Activated CD8-positive, alpha-beta T cell treated with anti-CD3 and anti-CD28 coated beads, Interleukin-2, amount 10 ng/mL, durations not matched to agents 7 days and 5 days (primary cell): Measurements from ENCODE around the gene NAB2. TPM values are rescaled to one million over a fixed set of nuclear protein-coding genes. Genes with fewer than 3 reads are reported as not detected.

Source experiments
- ATAC-seq: fragments of 150-1000 bp; cut with Tn5 transposase; one replicate; pipeline ENCODE4 v1.10.0; 2021; ENCODE audit warnings: moderate library complexity
- CTCF ChIA-PET: fragments of 350-600 bp; sonication (Branson Sonifier 250); formaldehyde crosslinking; loops from one replicate; lab custom pipeline; 2021; ENCODE audit warnings: antibody characterized with exemption; lab: Charles Lee
- POLR2A ChIA-PET: fragments of 350-600 bp; sonication (Branson Sonifier 250); formaldehyde crosslinking; loops from one replicate; lab custom pipeline; 2021; ENCODE audit warnings: antibody characterized with exemption; lab: Charles Lee
- DNase-seq: peaks from one replicate; pipeline ENCODE4 v3.0.0-alpha.2; 2020
- H3K27ac Mint-ChIP-seq: one replicate; pipeline ENCODE4 v1.8.0; 2021; ENCODE audit warnings: mild to moderate bottlenecking, mixed read lengths
- H3K27me3 Mint-ChIP-seq: one replicate; pipeline ENCODE4 v1.8.0; 2021; ENCODE audit warnings: low read depth, mixed read lengths
- H3K36me3 Mint-ChIP-seq: one replicate; pipeline ENCODE4 v1.8.0; 2021; ENCODE audit warnings: low read depth, mixed read lengths
- H3K4me1 Mint-ChIP-seq: one replicate; pipeline ENCODE4 v1.8.0; 2021; ENCODE audit warnings: low read depth, mixed read lengths
- H3K4me3 Mint-ChIP-seq: one replicate; pipeline ENCODE4 v1.8.0; 2021; ENCODE audit warnings: mild to moderate bottlenecking, mixed read lengths
- H3K9me3 Mint-ChIP-seq: one replicate; pipeline ENCODE4 v1.8.0; 2022; ENCODE audit warnings: mixed read lengths; ENCODE audit not compliant: insufficient read depth
- total RNA-seq, 2 experiments: library from RNA; stranded (reverse); gene quantifications; one replicate each; pipeline ENCODE4 v1.2.3, GENCODE V29; 2021

The NAB2 gene
- total RNA-seq, 2 experiments from 2014 or later: 12.9 to 13.7 TPM

DNA sequence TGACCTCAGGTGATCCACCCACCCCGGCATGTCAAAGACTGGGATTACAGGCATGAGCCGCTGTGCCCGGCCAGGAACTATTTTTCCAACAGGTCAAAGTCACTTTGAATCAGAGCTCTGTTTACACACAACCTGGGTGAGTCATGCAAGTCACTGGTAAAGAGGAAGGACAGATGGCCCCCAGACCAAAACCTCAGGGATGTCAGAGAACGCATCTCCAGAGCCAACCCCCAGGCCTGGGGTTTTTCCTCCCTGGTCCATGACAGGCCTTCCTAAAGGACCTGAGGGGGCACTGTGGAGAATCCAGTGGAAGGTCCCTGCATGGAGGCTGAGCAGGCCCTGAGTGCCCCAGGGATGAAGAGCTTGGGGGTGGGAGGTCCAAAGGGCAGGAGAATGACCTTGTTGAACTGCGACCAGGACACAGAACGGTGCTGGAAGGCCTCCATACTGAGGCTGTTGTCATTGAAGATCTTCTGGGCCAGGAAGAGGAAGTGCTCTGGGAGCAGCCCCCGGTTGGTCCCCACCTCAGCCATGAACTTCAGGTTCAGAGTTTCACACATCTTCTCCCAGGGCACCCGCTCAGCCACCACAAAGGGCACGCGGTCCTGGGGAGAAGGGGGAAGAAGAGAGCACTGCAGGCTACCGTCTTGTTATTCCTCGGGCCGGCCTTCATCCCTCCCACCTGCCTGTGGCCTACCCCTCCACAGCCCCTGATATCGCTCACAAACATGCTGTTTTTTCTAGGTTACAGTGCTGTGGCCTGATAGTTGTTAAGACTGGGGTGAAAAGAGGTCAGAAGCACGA is 13.2 kb downstream of the NAB2 start:
- H3K9me3 Mint-ChIP-seq: no peaks in the 10 kb centered on the region
- peaks cover 68% of the 10 kb centered on the region for H3K36me3 Mint-ChIP-seq
- peaks cover 55% of the 10 kb centered on the region for H3K4me1 Mint-ChIP-seq

DNA sequence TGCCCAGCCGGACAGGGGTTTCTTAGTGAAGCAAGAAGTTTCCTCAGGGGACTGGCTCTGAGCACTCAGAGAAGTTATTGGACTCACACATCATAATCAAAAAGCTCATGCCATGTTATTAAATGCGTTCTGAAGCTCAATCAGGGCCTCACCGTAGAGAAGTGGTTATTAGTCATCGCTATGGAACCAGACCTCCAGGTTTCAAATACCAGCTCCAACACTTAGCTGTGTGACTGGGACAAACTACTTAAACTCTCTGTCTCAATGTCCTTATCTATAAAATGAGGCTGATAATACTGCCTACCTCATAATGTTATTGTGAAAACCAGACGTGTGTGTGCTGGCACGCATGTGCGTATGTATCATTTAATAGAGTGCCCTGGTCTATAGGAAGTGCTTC is 14.9 kb downstream of the NAB2 start:
- CTCF ChIA-PET: interaction anchor here (1.0 to 18.4 kb wide), 5 partner anchors 3 to 35 kb away, joined by 3 to 233 read pairs (median 5); partner anchors contain the start of genes NAB2 and STAT6
- Mint-ChIP-seq H3K27me3 (no peaks in the 10 kb centered on the region), H3K36me3 (peaks cover 76% of the 10 kb centered on the region), H3K27ac (peak overlapping the region; percentile 6), H3K4me3 (no peak overlapping the region), H3K9me3 (no peaks in the 10 kb centered on the region), H3K4me1 (peaks cover 69% of the 10 kb centered on the region)
- ATAC-seq (no peak), DNase-seq (no peak)
- POLR2A ChIA-PET: interaction anchor here (0.9 to 2.1 kb wide), 3 partner anchors 10 to 25 kb away, joined by 3 to 5 read pairs (median 5); partner anchors contain the start of gene NEMP1

More for the DNA sequence above, 13.2 kb downstream of the NAB2 start:
- ATAC-seq (peak; percentile 23), DNase-seq (no peak)
- Mint-ChIP-seq H3K27ac (peak overlapping the region; percentile 82), H3K4me3 (no peak overlapping the region), H3K27me3 (no peaks in the 10 kb centered on the region)
- POLR2A ChIA-PET: interaction anchor here (1.0 to 8.0 kb wide), 3 partner anchors 7 to 55 kb away, joined by 3 to 77 read pairs (median 17); partner anchors contain the start of genes NEMP1 and STAT6
- CTCF ChIA-PET: interaction anchor here (1.2 to 18.4 kb wide), 5 partner anchors 5 to 33 kb away, joined by 3 to 233 read pairs (median 9); partner anchors contain the start of genes NAB2 and STAT6

DNA sequence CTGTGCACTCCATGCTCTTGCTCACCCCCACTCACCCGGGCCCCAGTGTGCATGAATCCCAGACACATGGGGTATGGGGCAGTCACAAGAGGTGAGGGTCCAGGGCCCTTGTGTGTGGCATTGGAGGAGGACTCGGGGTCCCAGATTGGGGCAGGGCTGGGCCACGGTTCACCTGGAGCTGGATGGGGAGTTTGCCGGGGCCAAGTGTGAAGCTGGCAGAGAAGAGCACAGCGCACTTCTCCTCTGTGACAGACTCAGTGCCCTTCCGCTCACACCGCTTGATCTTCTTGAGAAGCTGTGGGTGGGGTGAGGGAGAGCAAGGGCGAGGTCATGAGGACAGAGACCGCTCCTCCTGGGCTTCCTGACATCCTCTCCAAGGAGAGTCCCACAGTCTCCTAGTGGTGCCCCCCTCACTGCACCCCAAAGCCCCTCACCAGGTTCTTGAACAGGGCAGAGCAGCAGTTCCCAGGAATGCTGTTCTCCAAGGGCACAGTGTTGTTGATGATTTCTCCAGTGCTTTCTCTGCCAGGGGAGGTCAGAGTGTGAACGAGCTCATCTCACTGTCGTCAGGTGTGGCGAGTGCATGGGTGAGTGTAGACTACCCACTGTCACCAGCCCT is 15.5 kb downstream of the NAB2 start:
- H3K9me3 Mint-ChIP-seq: no peaks in the 10 kb centered on the region
- ATAC-seq (no peak), DNase-seq (no peak)
- H3K36me3 Mint-ChIP-seq: peaks cover 71% of the 10 kb centered on the region
- no peak overlapping the region for H3K27ac Mint-ChIP-seq
- no peaks in the 10 kb centered on the region for H3K27me3 Mint-ChIP-seq
- no peak overlapping the region for H3K4me3 Mint-ChIP-seq
- CTCF ChIA-PET: interaction anchor here (1.3 to 18.4 kb wide), 4 partner anchors 3 to 35 kb away, joined by 3 to 233 read pairs (median 119); partner anchors contain the start of genes NAB2 and STAT6
- POLR2A ChIA-PET: interaction anchor here (0.9 to 2.1 kb wide), 3 partner anchors 10 to 25 kb away, joined by 3 to 5 read pairs (median 5); partner anchors contain the start of gene NEMP1
- peaks cover 66% of the 10 kb centered on the region for H3K4me1 Mint-ChIP-seq

DNA sequence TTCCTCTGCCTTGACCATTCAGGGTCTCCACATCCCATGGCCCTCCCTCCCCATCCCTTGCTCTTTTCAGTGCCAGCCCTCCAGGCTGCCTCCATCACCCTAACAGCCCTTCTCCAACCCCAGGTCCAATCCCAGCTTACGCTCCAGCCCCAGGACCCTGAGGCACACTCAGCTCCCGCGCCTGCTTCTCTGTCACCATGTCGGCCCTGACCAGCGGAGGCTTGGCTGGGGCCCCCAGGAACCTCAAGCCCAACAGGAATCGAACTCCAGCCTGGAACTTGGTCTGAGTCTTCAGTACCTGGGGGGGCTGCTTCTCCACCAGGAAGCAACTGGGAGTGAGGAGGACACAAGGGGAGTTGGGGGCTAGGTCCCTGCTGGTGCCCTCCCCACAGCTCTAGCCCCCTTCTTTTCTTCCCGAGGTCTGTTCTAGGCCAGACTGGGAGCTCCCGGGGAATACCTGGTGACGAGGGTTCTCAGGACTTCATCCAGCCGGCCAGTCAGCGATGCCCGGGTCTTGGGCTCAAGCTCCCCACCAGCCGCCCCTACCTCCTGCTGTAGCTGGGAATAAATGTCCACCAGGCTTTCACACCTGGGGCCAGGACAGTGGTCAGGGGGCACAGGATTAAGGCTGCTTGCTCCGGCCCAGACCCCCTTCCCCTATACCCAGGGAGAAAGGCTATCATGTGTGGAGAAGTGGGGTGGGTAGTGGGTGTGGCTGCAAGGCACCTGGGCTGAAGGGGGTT is 16.3 kb downstream of the NAB2 start:
- DNase-seq (no peak), ATAC-seq (no peak)
- CTCF ChIA-PET: interaction anchor here (11.4 kb wide), 1 partner anchor 10 kb away, joined by 233 read pairs; the partner anchor contains the start of gene NAB2
- POLR2A ChIA-PET: interaction anchor here (0.6 kb wide), 1 partner anchor 93 kb away, joined by 3 read pairs; no protein-coding TSS in a partner anchor
- Mint-ChIP-seq H3K4me1 (peaks cover 71% of the 10 kb centered on the region), H3K27ac (peak overlapping the region; percentile 49), H3K27me3 (no peaks in the 10 kb centered on the region), H3K4me3 (no peak overlapping the region), H3K36me3 (peaks cover 69% of the 10 kb centered on the region), H3K9me3 (no peaks in the 10 kb centered on the region)

DNA sequence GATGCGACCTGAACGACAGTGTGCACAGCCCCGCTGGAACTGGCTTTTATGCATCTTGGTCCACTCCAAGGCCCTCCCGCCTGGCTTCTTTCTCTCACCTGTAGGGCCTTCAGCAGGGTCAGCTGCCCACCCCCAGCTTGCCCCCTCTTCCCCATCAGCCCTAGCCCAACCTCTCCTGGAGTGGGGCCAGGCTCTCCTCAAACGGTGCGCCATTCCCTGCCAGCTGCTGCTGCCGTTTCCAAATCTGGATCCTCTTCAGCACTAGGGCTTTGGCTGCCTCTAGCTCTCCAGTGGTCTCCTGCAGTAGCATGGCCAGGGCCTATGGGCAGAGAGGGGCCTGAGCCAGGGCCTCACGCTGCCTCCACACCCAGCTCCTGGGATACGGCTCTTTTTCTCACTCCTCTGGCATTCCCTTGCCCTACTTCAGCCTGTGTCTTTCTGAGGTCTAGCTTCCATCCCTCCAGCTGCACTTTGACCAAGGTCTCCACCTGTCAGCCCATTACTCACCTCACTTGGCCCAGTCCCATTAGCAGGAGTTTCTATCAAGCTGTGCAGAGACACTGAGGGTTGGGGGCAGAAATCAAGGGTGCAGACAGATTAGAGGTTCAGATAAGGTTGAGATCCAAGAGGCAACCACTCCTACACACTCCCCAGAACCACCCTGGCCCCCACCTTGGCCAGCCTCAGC is 17.3 kb downstream of the NAB2 start:
- Mint-ChIP-seq H3K9me3 (no peaks in the 10 kb centered on the region), H3K27ac (peak overlapping the region; percentile 64), H3K4me1 (peaks cover 71% of the 10 kb centered on the region), H3K36me3 (peaks cover 68% of the 10 kb centered on the region), H3K27me3 (no peaks in the 10 kb centered on the region), H3K4me3 (no peak overlapping the region)
- ChIA-PET POLR2A (interaction anchor here (0.6 to 7.1 kb wide), 4 partner anchors 7 to 758 kb away, joined by 3 to 77 read pairs (median 4); no protein-coding TSS in a partner anchor), CTCF (interaction anchor here (0.9 to 11.4 kb wide), 3 partner anchors 11 to 77 kb away, joined by 3 to 233 read pairs (median 4); partner anchors contain the start of gene NAB2)
- DNase-seq (no peak), ATAC-seq (no peak)

DNA sequence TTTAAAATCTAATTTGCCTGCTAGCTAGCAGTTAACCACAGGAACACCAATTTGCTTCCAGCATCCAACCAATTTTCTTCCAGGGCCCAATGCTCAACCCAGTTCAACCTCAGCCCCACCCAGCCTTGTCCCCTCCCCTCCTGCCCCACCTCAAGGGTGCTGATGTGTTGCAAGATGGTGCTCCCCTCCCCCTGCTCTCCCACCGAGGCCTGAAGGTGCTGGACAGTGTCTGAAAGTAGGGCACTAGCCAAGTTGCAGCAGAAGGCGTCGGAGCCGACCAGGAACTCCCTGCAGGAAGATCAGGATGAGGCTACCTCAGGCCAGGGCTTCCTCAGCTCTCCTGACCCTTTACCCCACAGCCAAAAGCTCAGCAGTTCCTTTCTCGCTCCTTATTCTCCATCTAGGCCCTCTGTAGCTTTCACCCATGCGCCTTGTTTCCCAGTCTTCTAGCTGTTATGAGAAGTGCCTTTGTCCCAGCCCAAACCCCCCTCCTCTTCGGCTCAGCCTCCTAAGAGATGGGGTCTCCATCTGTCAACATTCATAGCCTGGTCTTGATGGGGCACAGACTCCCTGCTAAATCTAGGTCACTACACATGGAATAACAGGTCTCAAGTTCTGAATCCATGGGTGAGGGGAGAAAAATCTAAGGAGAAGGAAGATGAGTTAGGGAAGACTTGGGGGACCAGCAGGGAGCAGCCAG is 18.7 kb downstream of the NAB2 start:
- DNase-seq: no peak
- H3K36me3 Mint-ChIP-seq: peaks cover 60% of the 10 kb centered on the region
- ChIA-PET POLR2A (interaction anchor here (5.1 to 7.1 kb wide), 2 partner anchors 8 to 15 kb away, joined by 58 to 77 read pairs; no protein-coding TSS in a partner anchor), CTCF (interaction anchor here (0.9 to 11.4 kb wide), 4 partner anchors 12 to 76 kb away, joined by 3 to 233 read pairs (median 6); partner anchors contain the start of gene NAB2)
- H3K4me1 Mint-ChIP-seq: peaks cover 70% of the 10 kb centered on the region
- peak overlapping the region; percentile 64 for H3K27ac Mint-ChIP-seq
- no peaks in the 10 kb centered on the region for H3K9me3 Mint-ChIP-seq
- H3K27me3 Mint-ChIP-seq: no peaks in the 10 kb centered on the region
- no peak overlapping the region for H3K4me3 Mint-ChIP-seq
- no peak for ATAC-seq

DNA sequence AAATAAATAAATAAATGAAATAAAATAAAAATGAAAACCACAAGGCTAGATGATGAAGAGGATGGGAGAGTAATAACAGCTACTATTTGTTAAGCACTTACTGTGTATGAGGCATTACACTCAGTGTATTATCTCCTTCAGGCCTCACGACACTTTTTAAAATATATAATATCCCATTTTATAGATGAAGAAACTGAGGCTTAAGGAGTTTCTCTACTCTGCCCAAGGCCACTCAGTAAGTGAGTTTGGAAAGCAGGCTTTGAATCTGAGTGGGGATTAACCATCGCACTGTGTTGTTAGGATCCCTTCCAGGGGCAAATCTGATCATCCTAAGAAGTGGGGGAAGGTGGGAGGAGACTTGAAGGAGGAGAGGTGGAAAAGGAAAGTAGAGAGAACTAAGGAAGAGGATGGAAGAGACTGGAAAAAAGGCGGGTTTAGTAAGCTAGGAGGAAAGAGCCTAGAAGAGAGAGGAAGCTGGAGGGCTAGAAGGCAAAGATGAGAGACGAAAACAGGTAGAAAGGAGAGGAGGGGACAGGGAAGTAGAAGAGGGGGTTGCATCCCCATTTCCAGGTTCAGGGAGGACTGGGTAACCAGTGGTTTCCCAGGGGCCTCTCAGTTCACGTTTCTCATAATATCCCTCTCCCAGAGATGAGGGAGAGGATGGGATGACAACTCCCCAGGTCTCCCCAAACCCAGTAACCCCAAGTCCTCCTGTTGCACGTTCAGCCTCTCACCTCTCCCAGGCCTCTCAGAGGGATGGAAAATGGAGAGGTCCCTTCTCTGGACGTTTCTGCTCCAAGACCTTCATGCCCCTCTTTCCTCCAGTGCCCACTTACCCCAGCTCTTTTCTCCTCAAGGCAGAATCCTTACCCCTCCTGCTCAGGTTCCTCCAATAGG is 20.5 kb downstream of the NAB2 start:
- Mint-ChIP-seq H3K4me3 (peak overlapping the region; percentile 91), H3K27ac (peak overlapping the region; percentile 95), H3K27me3 (no peaks in the 10 kb centered on the region), H3K36me3 (peaks cover 48% of the 10 kb centered on the region), H3K9me3 (no peaks in the 10 kb centered on the region), H3K4me1 (peaks cover 60% of the 10 kb centered on the region)
- ChIA-PET CTCF (interaction anchor here (1.0 to 11.4 kb wide), 9 partner anchors 13 to 134 kb away, joined by 3 to 233 read pairs (median 83); partner anchors contain the start of genes NAB2 and NEMP1), POLR2A (interaction anchor here (1.0 to 7.1 kb wide), 8 partner anchors 10 to 411 kb away, joined by 3 to 95 read pairs (median 56); partner anchors contain the start of genes DDIT3, NAB2 and NEMP1)
- DNase-seq: no peak
- no peak for ATAC-seq

DNA sequence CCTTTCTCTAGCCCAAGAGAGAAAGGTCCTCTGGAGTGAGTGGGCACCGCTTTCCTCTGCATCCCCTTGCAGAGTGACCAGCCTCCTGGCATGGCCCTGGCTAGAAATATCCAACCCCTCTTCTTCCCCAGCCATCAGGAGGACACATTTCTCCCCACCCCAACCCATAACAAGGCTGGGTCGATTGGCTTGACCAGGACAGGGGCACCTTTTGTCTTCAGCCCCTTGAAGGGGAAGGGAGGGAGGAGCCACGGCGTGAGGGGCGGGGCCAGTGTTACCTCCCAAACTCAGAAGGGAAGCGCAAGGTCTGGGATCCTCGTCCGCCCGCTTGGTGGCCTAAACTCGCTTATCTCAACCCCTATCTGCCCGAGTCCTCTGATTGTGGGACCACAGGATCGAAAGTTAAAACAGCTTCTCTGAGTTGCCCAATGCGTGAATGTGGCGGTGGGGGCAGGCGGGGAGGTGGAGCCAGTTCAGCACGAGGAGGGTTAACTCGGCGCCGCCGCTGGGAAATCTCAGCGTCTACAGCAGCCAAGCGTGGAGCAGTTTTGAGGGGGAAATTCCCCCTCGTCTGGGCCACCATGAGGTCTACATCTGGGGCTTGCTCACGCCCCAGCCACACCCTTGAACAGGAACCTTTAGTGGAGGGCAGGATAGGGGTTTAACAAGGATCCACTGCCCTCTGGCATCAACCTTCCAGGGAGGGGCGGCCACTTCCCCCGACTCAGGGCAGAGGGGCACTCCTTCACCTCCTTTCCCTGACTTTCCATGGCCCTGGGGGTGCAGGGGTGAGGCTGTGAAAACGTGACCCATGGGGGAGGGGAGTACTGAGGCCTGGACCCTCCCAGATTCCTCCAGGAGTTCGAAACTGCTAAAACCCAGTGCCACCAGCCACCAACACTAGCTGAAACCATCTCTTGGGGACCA is 21.5 kb downstream of the NAB2 start:
- peak; percentile 52 for ATAC-seq
- DNase-seq: peak; percentile 89
- Mint-ChIP-seq H3K9me3 (no peaks in the 10 kb centered on the region), H3K27ac (peak overlapping the region; percentile 95), H3K27me3 (no peaks in the 10 kb centered on the region), H3K36me3 (peaks cover 42% of the 10 kb centered on the region), H3K4me1 (peaks cover 53% of the 10 kb centered on the region), H3K4me3 (peak overlapping the region; percentile 91)
- ChIA-PET POLR2A (interaction anchor here (0.6 to 7.1 kb wide), 21 partner anchors 11 to 529 kb away, joined by 3 to 95 read pairs (median 5); partner anchors contain the start of genes DDIT3, NAB2, NACA and NEMP1), CTCF (interaction anchor here (1.0 to 11.4 kb wide), 19 partner anchors 12 to 423 kb away, joined by 3 to 233 read pairs (median 19); partner anchors contain the start of genes LRP1, MYO1A, NAB2 and NEMP1)
